Stimulated activated CD8-positive, alpha-beta memory T cell treated with anti-CD3 and anti-CD28 coated beads, Interleukin-4, amount 100 ng/mL, for 48 hours (primary cell): ENCODE data around the gene ESPN.

Source experiments
- DNase-seq: peaks from one replicate; pipeline ENCODE4 v3.0.0-alpha.2; 2020

Gene ESPN

GRCh38 chr1:6409053-6409452, 15.5 kb upstream of the ESPN start:
- no peak for DNase-seq

DNA sequence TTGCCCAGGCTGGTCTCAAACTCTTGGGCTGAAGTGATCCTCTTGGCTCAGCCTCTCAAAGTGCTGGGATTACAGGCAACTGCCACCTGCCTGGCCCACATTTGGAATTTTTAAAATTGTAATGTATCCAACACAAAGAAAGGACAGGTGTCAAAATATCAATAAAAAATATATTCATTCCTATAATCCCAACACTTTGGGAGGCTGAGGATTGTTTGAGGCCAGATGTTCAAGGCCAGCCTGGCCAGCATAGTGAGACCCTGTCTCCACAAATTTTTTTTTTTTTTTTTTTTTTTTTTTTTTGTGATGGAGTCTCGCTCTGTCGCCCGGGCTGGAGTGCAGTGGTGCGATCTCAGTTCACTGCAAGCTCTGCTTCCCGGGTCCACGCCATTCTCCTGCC, 14.8 kb upstream of the ESPN start:
- no peak for DNase-seq

DNA sequence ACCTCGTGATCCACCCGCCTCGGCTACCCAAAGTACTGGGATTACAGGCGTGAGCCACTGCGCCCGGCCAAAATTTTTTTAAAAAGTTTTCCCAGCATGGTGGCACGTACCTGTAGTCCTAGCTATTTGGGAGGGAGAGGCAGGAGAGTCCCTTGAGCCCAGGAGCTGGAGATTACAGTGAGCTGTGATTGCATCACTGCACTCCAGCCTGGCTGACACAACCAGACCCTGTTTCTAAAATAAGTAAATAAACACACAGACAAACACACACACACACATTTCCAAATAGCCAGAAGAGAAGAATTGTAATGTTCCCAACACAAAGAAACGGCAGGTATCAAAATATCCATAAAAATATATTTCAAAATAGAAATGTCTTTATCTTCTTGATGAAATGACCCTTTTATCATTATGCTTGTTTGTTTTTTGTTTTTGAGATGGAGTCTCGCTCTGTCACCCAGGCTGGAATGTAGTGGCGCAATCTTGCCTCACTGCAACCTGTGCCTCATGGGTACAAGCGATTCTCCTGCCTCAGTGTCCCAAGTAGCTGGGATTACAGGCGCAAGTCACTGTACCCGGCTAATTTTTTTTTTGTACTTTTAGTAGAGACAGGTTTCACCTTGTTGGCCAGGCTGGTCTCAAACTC, 14.2 kb upstream of the ESPN start:
- no peak for DNase-seq

- no peak for DNase-seq
Measured at GRCh38 chr1:6412896-6413295, 11.7 kb upstream of the ESPN start.

DNA sequence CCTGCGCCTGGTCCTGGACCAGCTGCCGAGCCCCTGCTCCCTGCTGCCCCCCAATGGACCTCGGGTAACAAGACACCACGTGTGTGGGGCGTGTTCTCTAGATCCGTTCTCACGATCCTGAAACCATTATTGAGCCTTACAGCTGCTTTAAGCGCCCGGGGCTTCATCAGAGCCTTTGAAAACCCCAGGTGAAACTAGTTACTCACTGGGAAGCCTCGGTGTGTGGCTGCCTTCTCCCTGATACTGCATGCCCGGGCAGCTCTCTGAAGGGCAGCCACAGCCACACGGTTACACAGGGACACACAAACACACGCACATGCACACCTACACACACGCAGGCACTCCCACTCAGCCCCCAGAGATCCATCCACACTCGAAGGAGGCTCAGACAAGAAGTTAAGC, 10.1 kb upstream of the ESPN start:
- DNase-seq = peak; percentile 69

GRCh38 chr1:6414881-6415626, 9.5 kb upstream of the ESPN start:
- no peak for DNase-seq

- DNase-seq = no peak
Measured at GRCh38 chr1:6416295-6416656, 8.3 kb upstream of the ESPN start.

DNA sequence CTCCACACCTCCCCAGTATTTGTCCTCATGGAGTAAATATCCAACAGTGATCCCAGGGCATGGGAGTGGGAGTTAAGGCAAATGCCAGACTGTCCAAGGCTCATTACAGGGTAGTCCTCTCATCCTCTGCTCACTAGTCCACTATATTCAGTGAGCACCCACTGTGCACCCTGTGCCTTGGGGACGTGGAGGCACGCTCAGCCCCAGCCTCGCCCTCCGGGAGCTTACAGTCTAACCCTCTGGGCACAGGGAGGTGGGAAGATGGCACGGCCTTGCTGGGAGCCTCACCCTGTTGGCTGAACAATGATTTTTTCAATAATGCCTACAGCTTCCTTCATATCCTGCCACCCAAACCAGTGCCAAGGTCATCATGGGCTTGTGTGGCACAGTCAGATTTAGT, 7.7 kb upstream of the ESPN start:
- no peak for DNase-seq

- DNase-seq = no peak
Measured at GRCh38 chr1:6417961-6418667, 6.5 kb upstream of the ESPN start.

- no peak for DNase-seq
Measured at GRCh38 chr1:6418668-6419396, 5.7 kb upstream of the ESPN start.

DNA sequence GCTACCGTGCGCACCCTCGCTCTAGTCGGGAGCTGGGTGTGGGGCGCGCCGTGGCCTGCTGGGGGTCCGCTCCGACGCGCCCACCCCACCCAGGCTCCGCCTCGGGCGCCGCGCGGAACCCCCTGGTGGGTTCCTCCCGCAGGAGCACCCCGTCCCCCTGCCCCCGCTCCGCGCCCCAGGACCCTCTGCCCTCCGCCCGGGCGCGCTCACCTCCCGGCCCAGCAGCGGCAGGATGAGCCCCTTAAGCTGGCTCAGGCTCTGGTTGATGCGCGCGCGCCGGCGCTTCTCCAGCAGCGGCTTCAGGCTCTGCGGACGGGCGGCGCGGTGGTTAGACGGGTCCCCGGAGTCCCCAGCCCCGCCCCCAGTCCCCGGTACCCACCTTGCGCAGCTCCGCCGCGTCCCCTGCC, 5.2 kb upstream of the ESPN start:
- no peak for DNase-seq

DNA sequence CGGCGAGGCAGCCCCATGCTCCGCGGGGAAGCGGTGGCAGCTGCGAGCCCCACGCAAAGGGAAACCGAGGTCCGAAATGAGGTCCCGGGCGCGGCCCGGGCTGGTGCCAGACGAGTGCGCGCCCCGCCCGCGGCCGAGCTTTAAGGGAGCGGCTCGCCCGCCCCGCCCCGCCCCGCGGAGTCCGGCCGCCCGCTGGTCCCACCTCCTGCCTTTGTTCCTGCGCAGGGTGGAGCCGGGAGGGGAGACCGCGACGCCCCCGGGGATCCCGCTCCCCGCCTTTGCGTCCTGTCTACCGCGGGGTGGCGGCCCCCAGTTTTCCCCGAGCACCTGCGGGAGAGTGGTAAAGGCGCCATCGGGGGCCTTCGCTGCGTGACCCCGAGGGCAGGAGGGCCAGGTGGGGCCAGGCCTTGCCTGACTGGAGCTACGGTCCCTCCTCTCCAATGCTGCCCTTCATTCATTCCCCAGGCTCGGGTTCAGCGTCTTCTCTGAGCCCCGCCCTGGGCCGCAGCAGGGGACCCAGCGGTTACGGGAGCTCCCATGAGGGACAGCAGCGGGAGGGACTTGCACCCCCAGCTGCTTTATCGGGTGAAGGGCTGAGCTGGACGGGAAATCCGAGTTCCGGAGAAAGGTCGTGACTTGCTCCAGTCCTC, 4.6 kb upstream of the ESPN start, which contains the start of gene HES2:
TSS of gene HES2 (minus strand) at position 116 of the 650 bp plus-strand sequence. CDS start at position 17, 99 bp downstream.
- no peak for DNase-seq

DNA sequence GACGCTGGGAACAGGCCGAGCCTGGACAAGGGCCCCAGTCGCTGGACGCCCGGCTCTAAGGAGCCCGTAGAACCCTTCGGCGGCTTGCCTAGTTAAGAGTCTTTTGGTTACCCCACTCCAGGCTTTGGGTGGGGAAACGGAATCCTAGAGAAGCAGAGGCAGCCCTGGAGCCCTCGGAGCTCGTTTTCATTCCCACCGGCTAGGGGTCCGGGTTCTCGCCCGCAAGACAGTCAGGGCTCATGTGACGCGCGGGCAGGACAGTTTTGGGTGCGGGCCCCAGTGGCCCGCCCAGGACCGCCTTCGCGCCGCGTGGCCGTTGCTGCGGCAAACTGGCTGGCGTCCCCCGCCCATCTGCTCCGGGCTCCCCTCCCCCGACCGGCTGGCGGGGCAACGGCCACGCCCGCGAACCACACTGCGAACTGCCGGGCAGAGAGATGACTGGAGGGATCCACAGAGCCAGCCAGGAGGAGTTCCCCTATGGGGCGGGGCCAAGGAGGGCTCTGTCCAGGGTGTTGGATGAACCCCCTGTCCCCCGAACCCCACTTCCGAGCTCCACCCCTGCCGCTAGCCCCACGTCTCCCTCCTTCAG, 4.0 kb upstream of the ESPN start:
- DNase-seq = peak; percentile 35

DNA sequence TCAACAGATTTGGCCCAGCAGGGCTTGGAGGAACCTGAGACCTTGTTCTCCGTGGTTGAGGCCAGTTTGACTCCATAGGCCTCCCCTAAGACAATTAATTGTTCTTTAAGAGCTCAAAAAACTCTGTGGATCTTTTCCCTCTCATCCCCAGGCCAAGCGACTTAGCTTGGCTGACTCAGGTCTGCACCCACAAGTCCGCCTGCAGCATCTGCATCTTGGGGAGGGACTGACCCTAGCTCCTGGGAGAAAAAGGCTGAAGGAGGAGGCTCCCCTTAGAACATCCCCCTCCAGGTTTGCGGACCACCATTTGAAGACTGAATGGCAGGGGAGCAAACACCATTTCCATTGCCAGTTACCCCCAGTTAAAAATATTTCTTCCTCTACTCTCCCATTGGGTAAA, 3.3 kb upstream of the ESPN start:
- no peak for DNase-seq

- peak; percentile 83 for DNase-seq
Measured at GRCh38 chr1:6423321-6423999, 1.1 kb upstream of the ESPN start.

DNA sequence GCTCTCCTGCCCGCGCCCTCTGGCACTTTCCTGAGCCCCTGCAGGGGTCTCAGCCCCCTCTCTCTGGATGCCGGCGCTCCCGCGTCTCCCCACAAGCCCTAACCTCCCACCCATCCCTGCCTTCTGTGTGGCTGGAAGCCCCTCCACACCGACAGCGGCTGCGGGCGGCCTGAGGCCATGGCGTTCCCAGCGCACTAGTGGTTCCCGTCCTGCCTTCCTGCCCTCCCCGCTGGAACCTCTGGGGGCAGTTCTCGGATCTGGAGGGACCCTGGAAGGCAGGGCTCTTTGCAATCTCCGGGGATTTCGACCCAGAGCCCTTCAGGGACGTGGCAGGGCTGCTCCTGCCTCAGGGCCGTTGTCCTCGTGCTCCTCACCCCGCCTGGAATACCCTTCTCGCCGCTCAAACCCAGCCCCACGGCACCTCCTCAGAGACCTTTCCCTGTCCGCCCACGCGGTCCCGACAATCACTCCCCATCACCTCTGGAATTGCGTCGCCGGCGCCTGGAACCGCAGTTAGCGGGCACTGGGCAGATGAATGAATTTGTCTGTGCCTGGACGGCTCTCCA, 493 bp upstream of the ESPN start:
- DNase-seq = no peak

GRCh38 chr1:6425658-6426057, 1.1 kb downstream of the ESPN start:
- no peak for DNase-seq

- no peak for DNase-seq
Measured at GRCh38 chr1:6426277-6426971, 1.8 kb downstream of the ESPN start.

GRCh38 chr1:6426972-6427350, 2.4 kb downstream of the ESPN start:
- no peak for DNase-seq

- no peak for DNase-seq
Measured at GRCh38 chr1:6427441-6428390, 3.1 kb downstream of the ESPN start.
